Measurements from ENCODE around the gene CCL18. TPM values are rescaled to one million over a fixed set of nuclear protein-coding genes. Genes with fewer than 3 reads are reported as not detected.

The CCL18 gene
- total RNA-seq, 1 donor from 2014 or later: not detected

DNA sequence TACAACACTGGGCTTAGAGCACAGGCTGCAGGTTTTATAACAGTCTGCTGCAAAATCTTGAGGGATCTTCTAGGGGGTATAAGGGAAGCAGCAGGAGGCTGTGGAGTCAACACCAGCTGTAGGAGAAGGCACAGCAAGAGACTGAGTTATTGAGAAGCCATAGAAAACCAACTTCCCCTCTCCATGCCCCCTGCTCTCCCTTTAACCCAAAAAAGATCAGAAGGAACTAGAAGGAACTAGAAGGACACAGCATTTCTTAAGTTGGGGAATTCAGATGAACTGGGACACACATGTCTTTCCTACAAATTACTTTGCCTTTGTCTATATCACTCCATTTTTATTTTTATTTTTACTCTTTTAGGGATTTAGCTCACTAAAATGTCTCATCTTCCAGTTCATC is 6.2 kb upstream of the CCL18 start:
- Histone ChIP-seq H3K9me3 (ENCODE audit: insufficient read depth, low read depth, low read length) (no peaks in the 10 kb centered on the region), H3K79me2 (ENCODE audit: insufficient read depth, low read length) (no peaks in the 10 kb centered on the region), H2AFZ (ENCODE audit: low read depth, low read length) (no peak overlapping the region), H3K36me3 (ENCODE audit: insufficient read depth, low read length) (no peaks in the 10 kb centered on the region), H3K27me3 (ENCODE audit: insufficient read depth, low read length) (no peaks in the 10 kb centered on the region), H3K4me3 (ENCODE audit: insufficient read depth, low read depth, low read length) (no peak overlapping the region), H4K20me1 (ENCODE audit: insufficient read depth, low read length) (no peaks in the 10 kb centered on the region), H3K4me1 (ENCODE audit: insufficient read depth, low read length) (no peaks in the 10 kb centered on the region), H3K27ac (ENCODE audit: low read depth, low read length) (no peak overlapping the region), H3K4me2 (ENCODE audit: low read length) (no peak overlapping the region), H3K9ac (ENCODE audit: low read length) (no peak overlapping the region)
- Mint-ChIP-seq H3K4me1 (ENCODE audit: low read depth, unreplicated experiment) (no peaks in the 10 kb centered on the region), H3K27me3 (ENCODE audit: low read depth, unreplicated experiment) (peaks cover 6% of the 10 kb centered on the region), H3K4me3 (ENCODE audit: unreplicated experiment) (no peak overlapping the region), H3K27ac (ENCODE audit: unreplicated experiment) (no peak overlapping the region), H3K9me3 (ENCODE audit: unreplicated experiment) (no peaks in the 10 kb centered on the region), H3K36me3 (ENCODE audit: low read depth, unreplicated experiment) (no peaks in the 10 kb centered on the region)
- FAIRE-seq: no peak
- TF ChIP-seq EZH2 (IDR thresholded peaks at IDR 0.05; ENCODE audit: insufficient read depth, low read length): no peak
- TF ChIP-seq, protein P1, sequence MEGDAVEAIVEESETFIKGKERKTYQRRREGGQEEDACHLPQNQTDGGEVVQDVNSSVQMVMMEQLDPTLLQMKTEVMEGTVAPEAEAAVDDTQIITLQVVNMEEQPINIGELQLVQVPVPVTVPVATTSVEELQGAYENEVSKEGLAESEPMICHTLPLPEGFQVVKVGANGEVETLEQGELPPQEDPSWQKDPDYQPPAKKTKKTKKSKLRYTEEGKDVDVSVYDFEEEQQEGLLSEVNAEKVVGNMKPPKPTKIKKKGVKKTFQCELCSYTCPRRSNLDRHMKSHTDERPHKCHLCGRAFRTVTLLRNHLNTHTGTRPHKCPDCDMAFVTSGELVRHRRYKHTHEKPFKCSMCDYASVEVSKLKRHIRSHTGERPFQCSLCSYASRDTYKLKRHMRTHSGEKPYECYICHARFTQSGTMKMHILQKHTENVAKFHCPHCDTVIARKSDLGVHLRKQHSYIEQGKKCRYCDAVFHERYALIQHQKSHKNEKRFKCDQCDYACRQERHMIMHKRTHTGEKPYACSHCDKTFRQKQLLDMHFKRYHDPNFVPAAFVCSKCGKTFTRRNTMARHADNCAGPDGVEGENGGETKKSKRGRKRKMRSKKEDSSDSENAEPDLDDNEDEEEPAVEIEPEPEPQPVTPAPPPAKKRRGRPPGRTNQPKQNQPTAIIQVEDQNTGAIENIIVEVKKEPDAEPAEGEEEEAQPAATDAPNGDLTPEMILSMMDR (IDR thresholded peaks at IDR 0.05; ENCODE audit: insufficient read depth, low read depth, low read length): no peak
- no peak for DNase-seq (ENCODE audit: low read depth)

DNA sequence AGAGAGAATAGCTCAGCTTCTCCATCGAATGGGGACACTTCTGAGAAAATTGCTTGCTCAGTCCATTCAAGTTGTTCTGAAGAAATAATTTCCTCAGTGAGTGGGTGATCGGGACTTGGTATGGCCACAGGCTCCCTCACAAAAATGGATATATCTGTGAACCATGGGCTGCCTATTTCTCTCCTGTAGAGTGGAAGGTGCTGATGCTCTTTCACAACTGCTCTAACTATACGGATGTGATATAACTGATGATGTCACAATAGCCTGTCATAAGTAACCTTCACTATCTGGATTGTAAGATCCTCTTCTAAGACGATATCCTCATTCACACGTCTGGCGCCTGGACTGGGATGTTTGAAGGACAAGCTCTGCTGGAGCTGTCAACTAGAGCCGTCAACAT is 4.7 kb upstream of the CCL18 start:
- Histone ChIP-seq H4K20me1 (ENCODE audit: insufficient read depth, low read length) (no peaks in the 10 kb centered on the region), H3K4me2 (ENCODE audit: low read length) (no peak overlapping the region), H2AFZ (ENCODE audit: low read depth, low read length) (no peak overlapping the region), H3K9ac (ENCODE audit: low read length) (no peak overlapping the region), H3K4me3 (ENCODE audit: insufficient read depth, low read depth, low read length) (no peak overlapping the region), H3K27ac (ENCODE audit: low read depth, low read length) (no peak overlapping the region), H3K9me3 (ENCODE audit: insufficient read depth, low read depth, low read length) (no peaks in the 10 kb centered on the region), H3K79me2 (ENCODE audit: insufficient read depth, low read length) (no peaks in the 10 kb centered on the region), H3K4me1 (ENCODE audit: insufficient read depth, low read length) (no peaks in the 10 kb centered on the region), H3K27me3 (ENCODE audit: insufficient read depth, low read length) (no peaks in the 10 kb centered on the region), H3K36me3 (ENCODE audit: insufficient read depth, low read length) (no peaks in the 10 kb centered on the region)
- Mint-ChIP-seq H3K36me3 (ENCODE audit: low read depth, unreplicated experiment) (no peaks in the 10 kb centered on the region), H3K9me3 (ENCODE audit: unreplicated experiment) (no peaks in the 10 kb centered on the region), H3K4me1 (ENCODE audit: low read depth, unreplicated experiment) (no peaks in the 10 kb centered on the region), H3K27ac (ENCODE audit: unreplicated experiment) (no peak overlapping the region), H3K27me3 (ENCODE audit: low read depth, unreplicated experiment) (peaks cover 8% of the 10 kb centered on the region), H3K4me3 (ENCODE audit: unreplicated experiment) (no peak overlapping the region)
- no peak for FAIRE-seq
- TF ChIP-seq EZH2 (IDR thresholded peaks at IDR 0.05; ENCODE audit: insufficient read depth, low read length): no peak
- TF ChIP-seq, protein P1 (IDR thresholded peaks at IDR 0.05; ENCODE audit: insufficient read depth, low read depth, low read length): no peak
- DNase-seq (ENCODE audit: low read depth): no peak

DNA sequence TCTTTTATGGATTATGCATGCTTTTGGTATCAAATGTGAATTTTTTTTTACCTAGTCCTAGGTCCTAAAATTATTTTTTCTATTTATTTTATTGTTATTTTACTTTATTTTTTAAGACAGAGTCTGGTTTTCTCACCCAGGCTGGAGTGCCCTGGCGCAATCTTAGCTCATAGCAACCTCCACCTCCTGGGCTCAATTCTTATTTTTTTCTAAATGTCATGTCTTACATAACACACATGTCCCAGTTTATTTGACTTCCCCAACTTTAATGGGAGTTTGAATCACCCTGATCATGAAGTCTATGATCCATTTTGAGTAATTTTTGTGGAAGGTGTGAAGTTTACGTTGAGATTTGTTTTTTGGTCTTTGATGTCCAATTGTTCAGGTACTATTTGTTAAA is 3.3 kb upstream of the CCL18 start:
- Mint-ChIP-seq H3K4me3 (ENCODE audit: unreplicated experiment) (no peak overlapping the region), H3K27me3 (ENCODE audit: low read depth, unreplicated experiment) (peaks cover 8% of the 10 kb centered on the region), H3K4me1 (ENCODE audit: low read depth, unreplicated experiment) (no peaks in the 10 kb centered on the region), H3K9me3 (ENCODE audit: unreplicated experiment) (no peaks in the 10 kb centered on the region), H3K27ac (ENCODE audit: unreplicated experiment) (no peak overlapping the region), H3K36me3 (ENCODE audit: low read depth, unreplicated experiment) (no peaks in the 10 kb centered on the region)
- no peaks in the 10 kb centered on the region for H4K20me1 ChIP-seq (ENCODE audit: insufficient read depth, low read length)
- TF ChIP-seq, protein P1 (IDR thresholded peaks at IDR 0.05; ENCODE audit: insufficient read depth, low read depth, low read length): no peak
- TF ChIP-seq EZH2 (IDR thresholded peaks at IDR 0.05; ENCODE audit: insufficient read depth, low read length): no peak
- FAIRE-seq (no peak), DNase-seq (ENCODE audit: low read depth) (no peak)
- H3K4me3 ChIP-seq (ENCODE audit: insufficient read depth, low read depth, low read length): no peak overlapping the region
- no peaks in the 10 kb centered on the region for H3K79me2 ChIP-seq (ENCODE audit: insufficient read depth, low read length)
- H3K4me2 ChIP-seq (ENCODE audit: low read length): no peak overlapping the region
- H3K27me3 ChIP-seq (ENCODE audit: insufficient read depth, low read length): no peaks in the 10 kb centered on the region
- no peaks in the 10 kb centered on the region for H3K9me3 ChIP-seq (ENCODE audit: insufficient read depth, low read depth, low read length)
- no peak overlapping the region for H2AFZ ChIP-seq (ENCODE audit: low read depth, low read length)
- no peaks in the 10 kb centered on the region for H3K36me3 ChIP-seq (ENCODE audit: insufficient read depth, low read length)
- H3K9ac ChIP-seq (ENCODE audit: low read length): no peak overlapping the region
- no peak overlapping the region for H3K27ac ChIP-seq (ENCODE audit: low read depth, low read length)
- H3K4me1 ChIP-seq (ENCODE audit: insufficient read depth, low read length): no peaks in the 10 kb centered on the region
